HG02938 (cell line): ENCODE data around the gene ACO1.

ENCODE experiments used
- ATAC-seq: cut with Tn5 transposase; IDR thresholded peaks from one replicate; pipeline ENCODE4 v1.9.1; 2021; ENCODE audit warnings: mild to moderate bottlenecking, moderate library complexity; ENCODE audit not compliant: unreplicated experiment

ACO1 gene

DNA sequence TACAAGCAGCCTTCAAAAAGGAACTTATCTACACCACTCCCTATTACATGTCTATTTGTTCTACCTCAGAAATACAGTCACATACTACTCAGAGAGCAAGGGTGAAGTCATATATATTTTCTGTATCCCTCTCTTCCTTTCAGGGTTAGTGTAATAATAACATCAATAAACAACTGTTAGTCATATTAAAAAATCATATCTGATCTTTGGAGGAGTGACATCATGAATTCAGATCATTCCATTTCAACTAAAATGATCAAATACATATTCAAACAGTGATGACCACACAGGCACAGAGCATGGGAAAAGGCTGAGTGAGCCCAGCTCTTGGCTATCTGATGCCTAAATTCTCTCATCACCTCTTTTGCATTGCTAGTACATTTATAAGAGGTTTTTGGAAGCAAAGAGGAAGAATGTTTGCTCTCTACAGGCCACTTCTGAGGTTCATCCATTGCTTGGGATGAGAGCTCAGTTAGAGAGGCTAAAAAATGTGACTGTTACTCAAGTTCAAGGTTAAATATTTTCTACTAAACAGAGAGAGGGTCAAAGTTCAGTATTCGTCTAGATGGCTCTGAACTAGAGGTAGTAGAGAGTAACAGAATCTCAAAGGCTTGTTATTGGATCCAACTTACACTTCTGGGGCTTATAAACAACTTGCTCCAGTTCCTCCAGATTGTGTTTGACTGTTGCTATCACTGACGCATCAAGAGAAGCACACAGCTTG is 102.6 kb downstream of the ACO1 start:
- no peak for ATAC-seq

DNA sequence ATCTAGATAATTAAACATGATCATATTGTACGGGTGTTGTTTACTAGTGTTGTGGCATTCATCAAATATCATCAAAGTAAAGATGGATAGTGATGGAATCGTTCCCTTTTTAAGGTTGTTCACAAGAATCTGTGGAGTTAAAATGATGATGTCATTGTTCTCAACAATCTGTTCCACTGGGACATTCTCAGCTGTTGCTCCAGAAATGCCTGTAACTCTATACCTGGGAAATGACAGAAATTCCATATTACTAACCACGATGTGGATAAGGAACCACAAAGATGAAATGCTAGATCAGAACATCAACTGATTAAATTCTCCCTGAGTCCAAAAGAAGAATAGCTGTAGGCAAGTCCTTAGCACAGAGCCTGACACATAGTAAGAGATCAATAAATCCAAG is 103.5 kb downstream of the ACO1 start:
- no peak for ATAC-seq

DNA sequence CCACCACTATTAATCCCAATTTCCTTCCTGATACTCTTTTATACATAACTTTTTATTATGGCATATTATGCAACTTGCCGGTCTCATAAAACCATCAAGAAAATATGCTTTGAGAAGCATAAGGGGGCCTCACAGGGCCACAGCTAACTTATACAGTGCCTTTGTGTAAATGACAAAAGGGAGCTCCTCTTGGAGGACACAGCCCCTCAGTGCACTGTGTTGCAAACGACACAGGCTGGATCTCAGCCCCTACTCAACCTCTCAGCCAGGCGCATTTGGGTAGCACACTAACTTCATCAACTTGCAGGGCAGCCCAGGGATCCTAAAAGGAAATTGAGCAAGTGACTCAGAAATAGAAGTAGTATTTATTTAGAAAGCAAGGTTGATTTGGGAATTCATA is 106.2 kb downstream of the ACO1 start:
- no peak for ATAC-seq

DNA sequence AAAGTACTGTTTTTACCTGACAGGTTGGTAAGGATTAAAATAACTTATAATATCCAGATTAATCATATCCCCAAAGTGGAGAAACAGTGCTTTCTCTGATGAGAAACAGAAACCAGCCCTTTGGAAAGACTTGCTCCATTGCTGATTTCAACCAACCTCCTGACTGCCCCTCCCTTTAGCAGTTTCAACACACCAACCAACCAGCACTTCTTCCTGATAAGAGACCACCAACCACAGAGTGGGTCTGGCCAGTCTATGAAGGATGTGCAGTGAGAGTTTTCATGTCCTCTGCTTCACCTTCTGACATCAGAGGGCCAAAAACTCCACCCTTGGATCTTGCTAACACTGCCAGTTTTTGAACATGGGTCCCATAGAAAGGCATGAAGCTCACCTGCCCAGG is 113.5 kb downstream of the ACO1 start:
- no peak for ATAC-seq

DNA sequence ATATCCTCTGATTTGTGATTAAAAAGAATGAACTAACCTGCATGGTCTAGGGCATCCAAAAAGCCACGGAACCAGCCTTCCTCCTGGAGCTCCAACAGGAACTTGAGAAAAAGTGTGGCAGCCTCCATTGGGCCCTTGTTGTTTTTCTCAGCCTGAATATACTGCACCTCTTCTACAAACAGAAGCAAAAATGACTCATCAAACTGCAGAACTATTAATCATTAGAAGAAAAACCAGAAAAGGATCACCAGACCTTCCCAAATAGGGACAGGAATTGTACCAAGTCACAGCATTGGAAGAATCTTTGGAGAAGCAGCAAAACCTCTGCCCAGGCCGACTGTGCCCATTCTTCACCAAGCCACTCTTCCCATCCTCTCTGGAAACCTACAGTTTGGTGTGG is 116.3 kb downstream of the ACO1 start:
- peak; percentile 43 for ATAC-seq

DNA sequence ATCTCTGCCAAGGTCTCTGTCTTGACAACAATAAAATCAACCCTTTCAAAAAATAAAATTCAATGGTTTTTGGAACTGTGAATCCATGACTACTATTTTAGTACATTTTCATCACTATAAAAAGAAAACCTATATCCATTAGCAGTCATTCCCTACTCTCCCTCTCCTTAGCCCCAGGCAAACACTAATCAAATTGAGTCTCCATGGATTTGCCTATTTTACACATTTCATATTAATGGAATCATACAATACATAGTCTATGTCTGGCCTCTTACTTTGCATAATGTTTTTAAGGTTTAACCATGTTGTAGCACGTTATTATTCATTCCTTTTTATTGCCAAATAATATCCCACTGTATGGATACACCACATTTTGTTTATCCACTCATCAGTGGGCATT is 117.4 kb downstream of the ACO1 start:
- no peak for ATAC-seq

DNA sequence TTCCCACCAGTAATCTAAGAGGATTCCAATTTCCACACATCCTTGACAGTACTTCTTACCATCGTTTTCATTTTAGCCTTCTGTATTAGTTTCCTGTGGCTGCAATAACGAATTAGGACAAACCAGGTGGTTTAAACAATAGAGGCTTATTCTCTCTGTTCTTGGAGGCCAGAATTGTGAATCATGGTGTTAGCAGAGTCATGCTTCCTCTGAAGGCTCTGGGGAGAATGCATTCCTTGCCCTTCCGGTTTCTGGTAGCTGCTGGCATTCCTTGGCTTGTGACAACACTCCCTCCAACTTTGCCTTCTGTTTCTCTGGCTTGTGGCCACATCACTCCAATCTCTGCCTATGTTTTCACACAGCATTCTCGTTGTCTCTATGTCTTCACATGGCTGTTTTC is 118.0 kb downstream of the ACO1 start:
- no peak for ATAC-seq

DNA sequence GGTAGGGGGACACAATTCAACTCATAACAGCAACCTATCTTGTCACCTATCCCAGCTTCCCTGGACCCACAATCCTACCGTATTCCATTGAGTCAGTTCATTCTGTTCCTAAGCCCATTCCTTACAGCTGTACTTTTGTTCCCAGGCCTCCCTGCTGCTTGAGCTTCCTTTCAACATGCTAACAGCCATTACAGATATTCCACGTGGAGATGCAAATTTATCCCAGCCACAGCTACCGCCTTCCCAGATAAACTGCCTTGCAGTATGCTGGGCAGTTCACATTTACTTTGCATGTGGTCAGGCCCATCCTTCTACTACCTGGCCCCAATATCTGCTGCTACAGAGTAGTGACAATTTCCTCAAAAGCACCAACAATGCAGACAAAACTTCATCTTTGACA is 118.6 kb downstream of the ACO1 start:
- no peak for ATAC-seq
